Endothelial cell of umbilical vein (primary cell): ENCODE data around the gene EML4. TPM values are rescaled to one million over a fixed set of nuclear protein-coding genes. Genes with fewer than 3 reads are reported as not detected.

Source experiments
- BruUV-seq: library from RNA; stranded (reverse); fragments of 400-500 nt; replicated peaks from 2 replicates; lab custom pipeline; 2021; lab: Mats Ljungman, UMichigan
- CTCF ChIA-PET: fragments of 300-600, 350-600 bp; sonication (Branson Sonifier 250); formaldehyde crosslinking; loops from one replicate; lab custom pipeline; 2021; ENCODE audit warnings: antibody characterized with exemption, inconsistent platforms; lab: Charles Lee
- POLR2A ChIA-PET: fragments of 300-600, 350-600 bp; sonication (Branson Sonifier 250); formaldehyde crosslinking; loops from one replicate; lab custom pipeline; 2021; ENCODE audit warnings: antibody characterized with exemption, inconsistent platforms; lab: Charles Lee
- DNase-seq: peaks from one replicate; pipeline ENCODE4 v3.0.0-alpha.2; 2011; ENCODE audit warnings: low read depth, low spot score
- FAIRE-seq: peaks from 2 replicates; lab custom pipeline; 2011; peaks lifted over from hg19 to GRCh38; lab: Jason Lieb, UNC
- H2AFZ ChIP-seq: 2 replicates; pipeline ENCODE4 v1.6.0; 2012; ENCODE audit warnings: low read depth, low read length, control low read depth, inconsistent platforms
- H3K27ac ChIP-seq: 2 replicates; pipeline ENCODE4 v1.5.1; 2011; ENCODE audit warnings: low read depth, mild to moderate bottlenecking, control low read depth, low read length, moderate library complexity; ENCODE audit not compliant: insufficient read depth
- H3K27me3 ChIP-seq, 2 experiments: 2 replicates each; pipeline versions ENCODE4 v1.6.0 to v1.6.1; 2011; ENCODE audit warnings: low read length in 2 of 2, mixed read lengths in 1 of 2; ENCODE audit not compliant: control insufficient read depth in 2 of 2, insufficient read depth in 2 of 2
- H3K36me3 ChIP-seq, 2 experiments: 2 replicates in 1 of 2; 3 replicates in 1 of 2; pipeline ENCODE4 v1.5.1; 2011; ENCODE audit warnings: low read length in 2 of 2, mild to moderate bottlenecking in 1 of 2, moderate library complexity in 1 of 2; ENCODE audit not compliant: control insufficient read depth in 2 of 2, insufficient read depth in 2 of 2; ENCODE audit errors: extremely low read depth in 1 of 2
- H3K4me1 ChIP-seq: 3 replicates; pipeline ENCODE4 v1.5.1; 2011; ENCODE audit warnings: mild to moderate bottlenecking, low read length; ENCODE audit not compliant: control insufficient read depth, insufficient read depth; ENCODE audit errors: extremely low read depth
- H3K4me2 ChIP-seq: 2 replicates; pipeline ENCODE4 v1.6.1; 2011; ENCODE audit warnings: low read length, control low read depth, mixed read lengths; ENCODE audit not compliant: insufficient read depth
- H3K4me3 ChIP-seq, 3 experiments: fragments of 200-600 bp in 1 of 3; sonication (generic), shearing (Covaris generic) in 1 of 3; replicated peaks in 1 of 3; 2 replicates each; pipeline ENCODE4 v1.5.1; 2011 to 2016; ENCODE audit warnings: control low read depth in 3 of 3, low read length in 3 of 3, mild to moderate bottlenecking in 2 of 3, inconsistent platforms in 1 of 3, low read depth in 1 of 3, moderate library complexity in 1 of 3; ENCODE audit not compliant: insufficient read depth in 1 of 3
- H3K79me2 ChIP-seq: 2 replicates; pipeline ENCODE4 v1.6.0; 2012; ENCODE audit warnings: low read length, inconsistent platforms; ENCODE audit not compliant: control insufficient read depth, insufficient read depth
- H3K9ac ChIP-seq: replicated peaks from 2 replicates; pipeline ENCODE3; 2011; ENCODE audit warnings: low read length, control low read depth; ENCODE audit not compliant: insufficient read depth; ENCODE audit errors: extremely low read depth
- H3K9me1 ChIP-seq: replicated peaks from 3 replicates; pipeline ENCODE4 v1.6.0; 2011; ENCODE audit warnings: mild to moderate bottlenecking, low read length; ENCODE audit not compliant: control insufficient read depth, insufficient read depth; ENCODE audit errors: extremely low read depth
- H3K9me3 ChIP-seq: replicated peaks from 2 replicates; pipeline ENCODE4 v1.5.1; 2012; ENCODE audit warnings: low read length, inconsistent platforms; ENCODE audit not compliant: control insufficient read depth, insufficient read depth
- H4K20me1 ChIP-seq: replicated peaks from 2 replicates; pipeline ENCODE3; 2011; ENCODE audit warnings: mild to moderate bottlenecking, low read length; ENCODE audit not compliant: control insufficient read depth, insufficient read depth; ENCODE audit errors: extremely low read depth
- EZH2 ChIP-seq: IDR thresholded peaks from 2 replicates; pipeline ENCODE4 v1.6.1; 2012; ENCODE audit warnings: borderline replicate concordance, low read depth, mild to moderate bottlenecking, moderate library complexity, low read length, inconsistent platforms; ENCODE audit not compliant: severe bottlenecking
- FOS ChIP-seq: IDR thresholded peaks from 2 replicates; pipeline ENCODE4 v1.6.1; 2011; ENCODE audit warnings: mild to moderate bottlenecking, low read length, moderate library complexity, borderline replicate concordance; ENCODE audit not compliant: insufficient read depth
- GATA2 ChIP-seq: IDR thresholded peaks from 2 replicates; pipeline ENCODE4 v1.7.0; 2011; ENCODE audit warnings: low read depth, mild to moderate bottlenecking, moderate library complexity, mixed read lengths, low read length; ENCODE audit not compliant: insufficient read length, insufficient read depth
- JUN ChIP-seq: IDR thresholded peaks from 2 replicates; pipeline ENCODE4 v1.6.1; 2011; ENCODE audit warnings: borderline replicate concordance, low read depth; ENCODE audit not compliant: insufficient read length, insufficient read depth
- MYC ChIP-seq: IDR thresholded peaks from one replicate; pipeline ENCODE4 v1.6.1; 2011; ENCODE audit warnings: mild to moderate bottlenecking, low read depth, low read length
- POLR2A ChIP-seq: IDR thresholded peaks from 2 replicates; pipeline ENCODE4 v1.6.1; 2012; ENCODE audit warnings: low read depth, mild to moderate bottlenecking, control low read depth, low read length
- POLR2AphosphoS5 ChIP-seq: IDR thresholded peaks from 2 replicates; pipeline ENCODE4 v1.6.1; 2012; ENCODE audit warnings: low read depth, mild to moderate bottlenecking, control low read depth, low read length, moderate library complexity; ENCODE audit not compliant: insufficient read depth
- dilution Hi-C: fragments of 300-500 bp; cut with MboI; formaldehyde crosslinking; loops from one replicate; pipeline ENCODE4 v1.15.0; 2019; ENCODE audit warnings: low sequenced_read_pairs; ENCODE audit not compliant: extremely low pct_ligation_motif_present
- intact Hi-C: fragments of 100-400 bp; cut with micrococcal nuclease; formaldehyde crosslinking; loops from one replicate; pipeline ENCODE4 v1.10.0; 2022
- polyA plus RNA-seq, 4 experiments: library from polyadenylated mRNA; depleted of rRNA in 3 of 4; stranded (reverse) in 3 of 4; unstranded in 1 of 4; fragments of >200 nt; gene quantifications; 2 replicates each; pipeline versions ENCODE4 v1.2.1 to v1.2.3, GENCODE V29; 2011 to 2012; ENCODE audit warnings: missing spikeins in 1 of 4
- total RNA-seq: library from RNA; stranded (reverse); gene quantifications from 2 replicates; pipeline ENCODE4 v1.2.3, GENCODE V29; 2021
- TF ChIP-seq, protein P1 (sequence below), 2 donors: IDR thresholded peaks; 1 replicate in 1 of 2; 2 replicates in 1 of 2; pipeline ENCODE4 v1.5.1; 2011; ENCODE audit warnings: low read length in 2 of 2, mild to moderate bottlenecking in 2 of 2, moderate library complexity in 2 of 2, control low read depth in 1 of 2, inconsistent platforms in 1 of 2, low read depth in 1 of 2; ENCODE audit not compliant: insufficient read depth in 1 of 2; ENCODE audit errors: extremely low read depth in 1 of 2
- TF ChIP-seq, protein P2 (sequence below): IDR thresholded peaks from 2 replicates; pipeline ENCODE4 v1.6.1; 2011; ENCODE audit not compliant: insufficient read depth, insufficient read length

EML4 gene
- total and polyA plus RNA-seq, 2 donors (not counting 3 experiments of a cell fraction or from before 2014, with no cell fraction given): 13.3 to 32.0 TPM

DNA sequence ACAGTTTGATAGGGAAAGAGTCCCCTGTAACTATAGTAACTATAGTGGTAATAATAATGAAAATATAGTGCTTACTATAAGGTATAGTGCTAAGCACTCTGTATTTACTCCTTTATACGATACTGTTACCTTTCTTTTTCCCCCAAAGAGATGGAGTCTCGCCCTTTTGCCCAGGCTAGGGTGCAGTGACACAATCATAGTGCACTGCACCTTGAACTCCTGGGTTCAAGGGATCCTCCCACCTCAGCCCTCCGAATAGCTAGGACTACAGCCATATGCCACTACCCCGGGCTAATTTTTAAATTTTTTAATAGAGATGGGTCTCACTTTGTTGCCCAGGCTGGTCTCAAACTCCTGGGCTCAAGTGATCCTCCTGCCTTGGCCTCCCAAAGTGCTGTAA, 34.6 kb downstream of the EML4 start:
- no TSS peak for BruUV-seq
- ChIA-PET POLR2A (no interaction called here), CTCF (interaction anchor here (1.2 to 1.6 kb wide), 2 partner anchors 12 to 125 kb away, joined by 3 read pairs; no protein-coding TSS in a partner anchor)
- H3K36me3 ChIP-seq: no peaks in the 10 kb centered on the region
- no peak overlapping the region for H3K4me3 ChIP-seq
- no peak for DNase-seq
- no peak for FAIRE-seq
- no peaks in the 10 kb centered on the region for H4K20me1 ChIP-seq
- peaks cover 4% of the 10 kb centered on the region for H3K79me2 ChIP-seq
- H3K27me3 ChIP-seq: no peaks in the 10 kb centered on the region
- intact Hi-C loops (no loop called here), dilution Hi-C loops (no loop called here)
- H2AFZ ChIP-seq: no peak overlapping the region
- no peaks in the 10 kb centered on the region for H3K9me1 ChIP-seq
- no peak overlapping the region for H3K4me2 ChIP-seq
- H3K4me1 ChIP-seq: peaks cover 7% of the 10 kb centered on the region
- no peak overlapping the region for H3K27ac ChIP-seq
- TF ChIP-seq POLR2A: no peak
- TF ChIP-seq, protein P1, sequence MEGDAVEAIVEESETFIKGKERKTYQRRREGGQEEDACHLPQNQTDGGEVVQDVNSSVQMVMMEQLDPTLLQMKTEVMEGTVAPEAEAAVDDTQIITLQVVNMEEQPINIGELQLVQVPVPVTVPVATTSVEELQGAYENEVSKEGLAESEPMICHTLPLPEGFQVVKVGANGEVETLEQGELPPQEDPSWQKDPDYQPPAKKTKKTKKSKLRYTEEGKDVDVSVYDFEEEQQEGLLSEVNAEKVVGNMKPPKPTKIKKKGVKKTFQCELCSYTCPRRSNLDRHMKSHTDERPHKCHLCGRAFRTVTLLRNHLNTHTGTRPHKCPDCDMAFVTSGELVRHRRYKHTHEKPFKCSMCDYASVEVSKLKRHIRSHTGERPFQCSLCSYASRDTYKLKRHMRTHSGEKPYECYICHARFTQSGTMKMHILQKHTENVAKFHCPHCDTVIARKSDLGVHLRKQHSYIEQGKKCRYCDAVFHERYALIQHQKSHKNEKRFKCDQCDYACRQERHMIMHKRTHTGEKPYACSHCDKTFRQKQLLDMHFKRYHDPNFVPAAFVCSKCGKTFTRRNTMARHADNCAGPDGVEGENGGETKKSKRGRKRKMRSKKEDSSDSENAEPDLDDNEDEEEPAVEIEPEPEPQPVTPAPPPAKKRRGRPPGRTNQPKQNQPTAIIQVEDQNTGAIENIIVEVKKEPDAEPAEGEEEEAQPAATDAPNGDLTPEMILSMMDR (IDR thresholded peaks at IDR 0.05; ENCODE audit: extremely low read depth in 1 of 2, insufficient read depth in 1 of 2, low read depth in 1 of 2, low read length in 2 of 2): no peak
- no peak for TF ChIP-seq MYC
- TF ChIP-seq GATA2: no peak
- no peak for TF ChIP-seq FOS
- no peak for TF ChIP-seq POLR2AphosphoS5
- TF ChIP-seq EZH2: no peak
- TF ChIP-seq JUN: no peak
- TF ChIP-seq, protein P2, sequence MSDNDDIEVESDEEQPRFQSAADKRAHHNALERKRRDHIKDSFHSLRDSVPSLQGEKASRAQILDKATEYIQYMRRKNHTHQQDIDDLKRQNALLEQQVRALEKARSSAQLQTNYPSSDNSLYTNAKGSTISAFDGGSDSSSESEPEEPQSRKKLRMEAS: no peak
- H3K9ac ChIP-seq: no peak overlapping the region
- H3K9me3 ChIP-seq: no peaks in the 10 kb centered on the region
